Thoracic aorta (tissue), 2 donors: ENCODE results near the gene CHD9NB. TPM values are rescaled to one million over a fixed set of nuclear protein-coding genes. Genes with fewer than 3 reads are reported as not detected.

ENCODE experiments used
- ATAC-seq: fragments of 150-250 bp; one replicate; pipeline ENCODE4 v1.8.0; 2017; ENCODE audit warnings: low read depth; ENCODE audit not compliant: insufficient number of reproducible peaks, low FRiP score
- DNase-seq: peaks from one replicate; pipeline ENCODE4 v3.0.0-alpha.2; 2020; ENCODE audit warnings: low spot score
- H3K27ac ChIP-seq, 2 donors: fragments of 200-600 bp; sonication (generic); 1 replicate in 1 of 2; 2 replicates in 1 of 2; pipeline ENCODE4 v1.5.1; 2016; ENCODE audit warnings: mild to moderate bottlenecking in 2 of 2, moderate library complexity in 2 of 2
- H3K27me3 ChIP-seq: fragments of 200-600 bp; sonication (generic); replicated peaks from 2 replicates; pipeline ENCODE4 v1.6.0; 2016; ENCODE audit warnings: mild to moderate bottlenecking; ENCODE audit not compliant: insufficient read depth
- H3K36me3 ChIP-seq: fragments of 200-600 bp; sonication (generic); one replicate; pipeline ENCODE4 v1.5.1; 2016
- H3K4me1 ChIP-seq, 2 donors: fragments of 200-600 bp; sonication (generic); 1 replicate in 1 of 2; 2 replicates in 1 of 2; pipeline versions ENCODE4 v1.5.1 to v1.6.0; 2016; ENCODE audit warnings: low read depth in 2 of 2, mild to moderate bottlenecking in 1 of 2; ENCODE audit not compliant: control insufficient read depth in 1 of 2
- H3K4me3 ChIP-seq: fragments of 200-600 bp; sonication (generic); 2 replicates; pipeline ENCODE4 v1.5.1; 2016; ENCODE audit warnings: mild to moderate bottlenecking
- H3K9me3 ChIP-seq: fragments of 200-600 bp; sonication (generic); 2 replicates; pipeline ENCODE4 v1.5.1; 2016
- CTCF ChIP-seq: fragments of 200-600 bp; sonication (generic); IDR thresholded peaks from one replicate; pipeline ENCODE4 v1.5.1; 2019; ENCODE audit warnings: antibody characterized with exemption
- total RNA-seq, 2 donors: library from RNA; depleted of rRNA; stranded (reverse); fragments of >200 nt; gene quantifications; one replicate each; pipeline versions ENCODE4 v1.1.0 to v1.2.3, GENCODE V29; 2016

Gene CHD9NB
- total RNA-seq: 1 to 10 TPM in 1 of 2 donors, under 1 TPM in 1; 0.85 to 2.3 TPM

GRCh38 chr16:53052519-53053501 lies at the start of gene CHD9NB:
TSS of gene CHD9NB (minus strand) at chr16:53052897. CDS start at chr16:53044158, 8,739 bp downstream.
- ATAC-seq (peak; percentile 67), DNase-seq (peak; percentile 11)
- H3K4me3 ChIP-seq: peak within 1 kb of the TSS; percentile 50
- H3K27ac ChIP-seq: peak within 1 kb of the TSS in 1 of 2 donors; percentile 31
- no peaks in the 10 kb centered on the region for H3K9me3 ChIP-seq
- H3K36me3 ChIP-seq: no peaks in the 10 kb centered on the region
- H3K27me3 ChIP-seq: no peaks in the 10 kb centered on the region
- H3K4me1 ChIP-seq: peaks cover 23 to 24% of the 10 kb centered on the region in 2 donors
- no peak for TF ChIP-seq CTCF

GRCh38 chr16:53100889-53101288 lies 48.2 kb upstream of the CHD9NB start:
- Histone ChIP-seq H3K36me3 (no peaks in the 10 kb centered on the region), H3K27me3 (no peaks in the 10 kb centered on the region), H3K9me3 (no peaks in the 10 kb centered on the region), H3K4me3 (no peak overlapping the region), H3K27ac (peak overlapping the region; percentile 92 to 96), H3K4me1 (peaks cover 13 to 52% of the 10 kb centered on the region in 2 donors)
- no peak for ATAC-seq
- no peak for TF ChIP-seq CTCF
- DNase-seq: no peak

GRCh38 chr16:53100131-53100748 lies 47.5 kb upstream of the CHD9NB start:
- Histone ChIP-seq H3K4me1 (peaks cover 13 to 52% of the 10 kb centered on the region in 2 donors), H3K27ac (peak overlapping the region; percentile 92 to 96), H3K27me3 (no peaks in the 10 kb centered on the region), H3K9me3 (no peaks in the 10 kb centered on the region), H3K36me3 (no peaks in the 10 kb centered on the region), H3K4me3 (peak overlapping the region; percentile 74)
- no peak for TF ChIP-seq CTCF
- DNase-seq (no peak), ATAC-seq (no peak)

GRCh38 chr16:53099318-53100130 lies 46.8 kb upstream of the CHD9NB start:
- Histone ChIP-seq H3K9me3 (no peaks in the 10 kb centered on the region), H3K4me1 (peaks cover 13 to 52% of the 10 kb centered on the region in 2 donors), H3K27ac (peak overlapping the region; percentile 92 to 96), H3K4me3 (peak overlapping the region; percentile 74), H3K27me3 (no peaks in the 10 kb centered on the region), H3K36me3 (no peaks in the 10 kb centered on the region)
- peak; percentile 67 for ATAC-seq
- TF ChIP-seq CTCF: no peak
- peak; percentile 66 for DNase-seq
